Fibroblast of villous mesenchyme (primary cell): ENCODE results near the gene MYBBP1A. TPM values are rescaled to one million over a fixed set of nuclear protein-coding genes. Genes with fewer than 3 reads are reported as not detected.

Source experiments
- DNase-seq: peaks from one replicate; pipeline ENCODE4 v3.0.0-alpha.2; 2010; ENCODE audit warnings: low read depth
- H3K4me3 ChIP-seq: 2 replicates; pipeline ENCODE4 v1.5.1; 2011; ENCODE audit warnings: low read depth, mild to moderate bottlenecking, low read length
- total RNA-seq: library from RNA; depleted of rRNA; stranded (reverse); fragments of >200 nt; gene quantifications from 2 replicates; pipeline ENCODE4 v1.2.3, GENCODE V29; 2012
- TF ChIP-seq, protein P1 (sequence below): IDR thresholded peaks from 2 replicates; pipeline ENCODE4 v1.5.1; 2012; ENCODE audit warnings: low read depth, mild to moderate bottlenecking, low read length; ENCODE audit not compliant: insufficient read depth

MYBBP1A gene
- total RNA-seq, 1 donor: 61.7 TPM

DNA sequence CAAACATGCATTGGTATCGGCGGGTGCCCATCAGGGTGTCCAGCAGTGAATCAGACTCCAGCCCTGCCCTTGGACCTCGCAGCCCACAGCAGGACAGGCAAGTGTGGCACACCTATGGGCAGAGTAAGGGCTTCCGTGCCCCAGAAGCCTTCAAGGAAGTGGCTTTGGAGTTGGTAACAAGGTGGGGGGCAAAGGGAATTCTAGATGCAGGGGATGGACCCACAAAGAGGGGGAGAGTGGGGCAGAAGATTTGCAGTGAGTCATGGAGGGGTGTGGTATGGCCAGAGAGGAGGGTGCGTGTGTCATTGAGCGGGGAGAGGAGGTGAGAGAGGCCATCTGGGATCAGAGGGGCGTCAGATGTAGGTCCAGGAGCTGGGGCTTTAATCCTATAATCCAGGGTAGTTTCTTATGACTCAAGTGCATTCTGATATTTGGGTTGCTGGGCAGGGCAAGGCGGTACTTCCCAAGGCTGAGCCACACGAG, 65.0 kb downstream of the MYBBP1A start:
- TF ChIP-seq, protein P1, sequence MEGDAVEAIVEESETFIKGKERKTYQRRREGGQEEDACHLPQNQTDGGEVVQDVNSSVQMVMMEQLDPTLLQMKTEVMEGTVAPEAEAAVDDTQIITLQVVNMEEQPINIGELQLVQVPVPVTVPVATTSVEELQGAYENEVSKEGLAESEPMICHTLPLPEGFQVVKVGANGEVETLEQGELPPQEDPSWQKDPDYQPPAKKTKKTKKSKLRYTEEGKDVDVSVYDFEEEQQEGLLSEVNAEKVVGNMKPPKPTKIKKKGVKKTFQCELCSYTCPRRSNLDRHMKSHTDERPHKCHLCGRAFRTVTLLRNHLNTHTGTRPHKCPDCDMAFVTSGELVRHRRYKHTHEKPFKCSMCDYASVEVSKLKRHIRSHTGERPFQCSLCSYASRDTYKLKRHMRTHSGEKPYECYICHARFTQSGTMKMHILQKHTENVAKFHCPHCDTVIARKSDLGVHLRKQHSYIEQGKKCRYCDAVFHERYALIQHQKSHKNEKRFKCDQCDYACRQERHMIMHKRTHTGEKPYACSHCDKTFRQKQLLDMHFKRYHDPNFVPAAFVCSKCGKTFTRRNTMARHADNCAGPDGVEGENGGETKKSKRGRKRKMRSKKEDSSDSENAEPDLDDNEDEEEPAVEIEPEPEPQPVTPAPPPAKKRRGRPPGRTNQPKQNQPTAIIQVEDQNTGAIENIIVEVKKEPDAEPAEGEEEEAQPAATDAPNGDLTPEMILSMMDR: no peak
- no peak for DNase-seq
- H3K4me3 ChIP-seq: no peak overlapping the region

DNA sequence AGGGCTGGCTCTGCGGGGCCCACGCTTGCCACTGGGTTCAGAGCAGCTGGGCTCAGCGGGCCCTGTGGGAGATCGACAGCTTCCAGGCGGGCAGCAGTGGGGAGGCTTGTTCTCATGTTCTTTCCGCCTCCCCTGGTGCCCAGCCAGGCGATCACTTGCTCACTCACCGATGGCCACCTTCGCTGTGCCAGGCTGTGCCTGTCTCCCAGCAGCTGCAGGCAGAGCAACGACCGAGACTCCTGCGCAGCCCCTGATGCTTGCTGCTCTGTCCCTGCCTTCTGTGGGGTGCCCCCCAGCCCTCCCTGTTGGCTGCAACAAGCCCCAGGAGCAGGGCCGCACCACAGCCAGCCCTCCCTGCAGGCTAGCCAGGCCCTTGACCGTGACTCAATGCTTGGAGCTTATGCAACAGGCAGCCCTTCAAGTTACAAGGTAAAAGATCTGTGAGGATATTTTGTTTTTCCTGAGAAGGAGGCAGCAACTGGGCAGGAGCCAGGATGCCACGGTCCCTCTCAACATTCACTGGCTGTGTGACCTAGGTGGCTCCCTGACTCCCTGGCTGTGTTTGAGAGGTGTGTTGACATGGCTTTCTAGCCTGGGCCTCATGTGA, 66.1 kb downstream of the MYBBP1A start:
- H3K4me3 ChIP-seq: no peak overlapping the region
- DNase-seq: no peak
- TF ChIP-seq, protein P1: no peak

Other genes starting within 250 kb of the MYBBP1A start
- gene UBE2G1, start 188.7 kb downstream of the MYBBP1A start, total RNA-seq: 37.7 and 45.3 TPM in 2 replicates
- gene SPNS3, start 121.4 kb downstream of the MYBBP1A start, total RNA-seq: not detected in 2 replicates
- gene SPNS2, start 56.5 kb downstream of the MYBBP1A start, total RNA-seq: under 0.01 and 0.43 TPM in 2 replicates
- not detected in 2 replicates for gene GGT6, start 5.2 kb upstream of the MYBBP1A start, total RNA-seq
- gene SMTNL2, start 29.1 kb upstream of the MYBBP1A start, total RNA-seq: not detected in 2 replicates
- gene ALOX15, start 86.3 kb upstream of the MYBBP1A start, total RNA-seq: not detected in 2 replicates
- gene PELP1, start 148.8 kb upstream of the MYBBP1A start, total RNA-seq: 17.7 and 19.6 TPM in 2 replicates
- 3.5 TPM in 2 replicates for gene ARRB2, start 155.2 kb upstream of the MYBBP1A start, total RNA-seq
- 9.9 and 11.0 TPM in 2 replicates for gene MED11, start 176.0 kb upstream of the MYBBP1A start, total RNA-seq
- not detected in 2 replicates for gene ZMYND15, start 184.4 kb upstream of the MYBBP1A start, total RNA-seq
- gene CXCL16, start 184.5 kb upstream of the MYBBP1A start, total RNA-seq: 0.64 and 0.86 TPM in 2 replicates
- gene TM4SF5, start 216.5 kb upstream of the MYBBP1A start, total RNA-seq: not detected in 2 replicates
- 0.64 TPM in 1 of 2 replicates, not detected in the other for gene VMO1, start 231.0 kb upstream of the MYBBP1A start, total RNA-seq
- gene GLTPD2, start 233.6 kb upstream of the MYBBP1A start, total RNA-seq: not detected in 2 replicates
- 149 and 157 TPM in 2 replicates for gene PSMB6, start 240.8 kb upstream of the MYBBP1A start, total RNA-seq